ENCODE measurements around the gene TMEM100. TPM values are rescaled to one million over a fixed set of nuclear protein-coding genes. Genes with fewer than 3 reads are reported as not detected.

Gene TMEM100, protein sequence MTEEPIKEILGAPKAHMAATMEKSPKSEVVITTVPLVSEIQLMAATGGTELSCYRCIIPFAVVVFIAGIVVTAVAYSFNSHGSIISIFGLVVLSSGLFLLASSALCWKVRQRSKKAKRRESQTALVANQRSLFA
- total RNA-seq: 1.1 and 2.7 TPM in 2 replicates

DNA sequence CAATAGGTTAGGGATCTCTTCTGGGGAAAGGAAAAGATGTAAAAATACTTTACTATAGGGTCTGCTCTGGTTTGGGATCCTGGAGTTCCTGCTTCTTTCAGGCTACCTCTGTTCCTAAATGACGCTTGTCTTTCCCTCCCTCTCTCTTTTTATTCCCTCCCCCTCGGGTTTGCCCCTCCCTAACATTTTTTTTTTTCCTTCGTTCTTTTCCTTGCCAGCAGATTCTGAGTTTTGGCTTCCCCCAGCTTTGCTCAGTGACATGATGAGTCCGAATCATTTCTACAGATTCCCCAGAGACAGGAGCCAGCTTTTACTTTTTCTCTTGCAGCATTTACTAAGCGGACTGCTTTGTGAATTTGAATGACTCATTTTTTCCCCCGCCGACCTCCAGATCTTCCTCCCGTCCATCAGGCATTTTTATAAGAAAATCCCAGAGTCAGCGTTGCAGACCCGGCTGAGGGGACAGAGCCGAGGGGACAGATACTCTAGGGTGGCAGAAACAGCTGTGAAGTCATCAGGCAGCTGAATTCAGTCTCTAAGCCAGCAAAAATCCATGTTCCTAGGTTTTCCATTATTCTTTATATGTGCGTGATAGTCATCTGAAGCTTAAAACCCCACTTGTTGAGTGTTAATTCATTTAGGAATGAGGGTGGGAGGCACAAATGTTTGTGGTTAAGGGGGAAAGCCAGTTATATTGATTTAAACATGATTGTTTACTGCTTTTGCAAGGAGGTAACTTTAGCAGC lies at the start of gene TMEM100:
Gene TMEM100, minus strand, starts transcription at position 123 of the 746 bp plus-strand sequence. CDS start 1,794 bp downstream, outside the sequence.

DNA sequence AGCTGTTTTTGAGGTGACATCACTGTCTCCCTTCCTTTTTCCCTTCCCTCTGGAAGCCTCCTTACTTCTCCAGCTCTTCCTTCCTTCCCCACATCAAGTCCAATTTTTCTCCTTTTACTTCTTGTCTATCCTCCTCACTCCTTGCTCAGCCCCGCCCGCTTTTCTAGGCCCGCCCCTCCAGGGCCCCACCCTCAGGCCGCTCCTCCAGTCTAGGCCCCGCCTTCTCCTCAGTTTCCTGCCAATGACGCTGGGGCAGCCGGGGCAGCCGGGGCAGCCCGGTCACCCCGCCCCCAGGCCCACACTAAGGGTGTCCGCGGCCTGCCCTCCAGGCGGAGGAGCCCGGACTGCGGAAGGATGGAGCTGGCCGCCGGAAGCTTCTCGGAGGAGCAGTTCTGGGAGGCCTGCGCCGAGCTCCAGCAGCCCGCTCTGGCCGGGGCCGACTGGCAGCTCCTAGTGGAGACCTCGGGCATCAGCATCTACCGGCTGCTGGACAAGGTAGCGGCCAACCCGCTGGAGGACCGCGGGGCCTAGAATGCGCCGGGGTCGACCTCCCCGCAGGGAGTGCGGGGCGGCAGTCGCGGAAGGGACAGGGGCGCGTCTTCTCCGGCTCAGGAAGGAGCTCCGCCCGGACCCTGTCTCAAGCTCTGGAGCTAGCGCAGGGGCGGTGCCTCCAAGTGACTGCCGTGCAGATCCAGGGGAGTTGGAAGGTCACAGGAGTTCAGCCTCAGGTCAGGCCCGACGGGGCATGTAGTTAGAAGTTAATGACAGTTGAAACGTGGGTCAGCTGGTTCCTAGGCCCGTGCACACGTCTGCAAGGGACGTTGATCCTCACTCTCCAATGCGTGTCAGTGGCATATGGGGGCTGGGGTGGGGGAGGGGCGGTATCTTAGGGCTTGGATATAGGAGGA lies 28.3 kb upstream of the TMEM100 start, which contains the start of gene PCTP:
Gene PCTP, plus strand, starts transcription at position 302 of the 908 bp plus-strand sequence. Its CDS starts 53 bp downstream, at position 355.

Other genes with a start within 250 kb of the TMEM100 start
- gene SMIM36, start 211.4 kb downstream of the TMEM100 start, total RNA-seq: not detected in 2 replicates
- 14.4 and 17.3 TPM in 2 replicates for gene PCTP, start 28.2 kb upstream of the TMEM100 start, total RNA-seq